Fibroblast of the aortic adventitia (primary cell): ENCODE data around the gene HSD17B1. TPM values are rescaled to one million over a fixed set of nuclear protein-coding genes. Genes with fewer than 3 reads are reported as not detected.

Source experiments
- DNase-seq: peaks from one replicate; pipeline ENCODE4 v3.0.0-alpha.2; 2010; ENCODE audit warnings: low read depth
- H3K4me3 ChIP-seq: 2 replicates; pipeline ENCODE4 v1.5.1; 2011; ENCODE audit warnings: low read depth, mild to moderate bottlenecking, control low read depth, low read length, moderate library complexity
- total RNA-seq: library from RNA; depleted of rRNA; stranded (reverse); fragments of >200 nt; gene quantifications from 2 replicates; pipeline ENCODE4 v1.2.3, GENCODE V29; 2012; ENCODE audit warnings: low replicate concordance
- TF ChIP-seq, protein P1 (sequence below): IDR thresholded peaks from 2 replicates; pipeline ENCODE4 v1.5.1; 2011; ENCODE audit warnings: mild to moderate bottlenecking, low read length, control low read depth, inconsistent platforms; ENCODE audit not compliant: insufficient read depth

Gene HSD17B1
- total RNA-seq, 1 donor = 0.99 TPM

DNA sequence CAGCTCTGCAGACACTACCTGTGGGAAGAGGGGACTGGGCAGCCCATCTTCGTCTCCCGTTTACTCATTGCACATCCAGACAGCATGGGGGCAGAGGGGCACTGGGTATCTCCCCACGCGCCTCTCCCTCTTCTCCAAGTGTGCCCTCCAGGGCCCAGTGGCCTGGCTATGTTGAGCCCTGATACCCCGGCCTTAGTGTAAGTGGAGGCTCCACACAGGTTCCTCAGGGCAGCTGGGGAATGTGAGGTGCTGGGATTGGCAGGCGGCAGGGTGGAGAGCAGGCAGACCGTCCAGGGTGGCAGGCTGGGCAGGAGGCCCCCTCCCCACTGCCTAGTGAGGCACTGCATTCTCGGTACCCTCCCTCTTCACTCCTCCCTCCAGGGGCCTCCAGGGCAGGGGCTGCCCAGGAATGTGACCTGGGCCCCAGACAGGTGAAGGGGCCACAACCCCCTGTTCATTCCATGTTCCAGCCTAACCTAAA is 29.9 kb upstream of the HSD17B1 start:
- TF ChIP-seq, protein P1, sequence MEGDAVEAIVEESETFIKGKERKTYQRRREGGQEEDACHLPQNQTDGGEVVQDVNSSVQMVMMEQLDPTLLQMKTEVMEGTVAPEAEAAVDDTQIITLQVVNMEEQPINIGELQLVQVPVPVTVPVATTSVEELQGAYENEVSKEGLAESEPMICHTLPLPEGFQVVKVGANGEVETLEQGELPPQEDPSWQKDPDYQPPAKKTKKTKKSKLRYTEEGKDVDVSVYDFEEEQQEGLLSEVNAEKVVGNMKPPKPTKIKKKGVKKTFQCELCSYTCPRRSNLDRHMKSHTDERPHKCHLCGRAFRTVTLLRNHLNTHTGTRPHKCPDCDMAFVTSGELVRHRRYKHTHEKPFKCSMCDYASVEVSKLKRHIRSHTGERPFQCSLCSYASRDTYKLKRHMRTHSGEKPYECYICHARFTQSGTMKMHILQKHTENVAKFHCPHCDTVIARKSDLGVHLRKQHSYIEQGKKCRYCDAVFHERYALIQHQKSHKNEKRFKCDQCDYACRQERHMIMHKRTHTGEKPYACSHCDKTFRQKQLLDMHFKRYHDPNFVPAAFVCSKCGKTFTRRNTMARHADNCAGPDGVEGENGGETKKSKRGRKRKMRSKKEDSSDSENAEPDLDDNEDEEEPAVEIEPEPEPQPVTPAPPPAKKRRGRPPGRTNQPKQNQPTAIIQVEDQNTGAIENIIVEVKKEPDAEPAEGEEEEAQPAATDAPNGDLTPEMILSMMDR = no peak
- no peak for DNase-seq
- H3K4me3 ChIP-seq = no peak overlapping the region

DNA sequence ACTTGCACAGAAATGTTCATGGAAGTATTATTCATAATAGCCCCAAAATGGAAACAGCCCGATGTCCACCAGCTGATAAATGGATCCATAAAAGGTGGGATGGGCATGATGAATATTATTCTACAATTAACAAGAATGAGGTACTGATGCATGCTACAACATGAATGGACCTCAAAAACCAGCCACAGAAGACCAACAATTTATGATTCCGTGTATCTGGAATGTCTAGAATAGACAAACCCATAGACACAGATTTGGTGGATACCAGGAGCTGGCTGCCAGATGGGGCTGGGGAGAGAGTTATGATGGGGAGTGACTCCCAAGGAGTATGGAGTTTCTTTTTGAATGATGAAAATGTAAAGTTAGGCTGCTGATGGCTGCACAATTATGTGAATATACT is 27.5 kb upstream of the HSD17B1 start:
- no peak overlapping the region for H3K4me3 ChIP-seq
- peak; percentile 66 for DNase-seq
- TF ChIP-seq, protein P1 = no peak

DNA sequence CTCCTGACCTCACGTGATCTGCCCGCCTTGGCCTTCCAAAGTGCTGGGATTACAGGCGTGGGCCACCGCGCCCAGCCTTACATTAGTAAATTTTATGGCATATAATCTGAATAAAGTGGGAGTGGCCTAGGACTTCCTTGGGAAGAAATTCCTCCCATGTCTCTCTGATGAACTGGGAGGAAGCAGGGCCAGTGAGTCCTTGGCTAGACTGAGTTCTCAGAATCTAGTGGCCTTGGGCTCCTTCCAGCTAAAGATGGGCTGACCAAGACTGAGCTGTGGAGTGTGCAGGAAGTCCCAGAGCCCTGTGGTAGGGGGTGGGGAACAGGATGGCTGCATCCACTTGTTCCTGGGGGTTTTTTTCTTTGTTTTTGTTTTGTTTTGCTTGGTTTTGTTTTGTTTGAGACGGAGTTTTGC is 26.7 kb upstream of the HSD17B1 start:
- DNase-seq = peak; percentile 45
- TF ChIP-seq, protein P1 = no peak
- H3K4me3 ChIP-seq = no peak overlapping the region

DNA sequence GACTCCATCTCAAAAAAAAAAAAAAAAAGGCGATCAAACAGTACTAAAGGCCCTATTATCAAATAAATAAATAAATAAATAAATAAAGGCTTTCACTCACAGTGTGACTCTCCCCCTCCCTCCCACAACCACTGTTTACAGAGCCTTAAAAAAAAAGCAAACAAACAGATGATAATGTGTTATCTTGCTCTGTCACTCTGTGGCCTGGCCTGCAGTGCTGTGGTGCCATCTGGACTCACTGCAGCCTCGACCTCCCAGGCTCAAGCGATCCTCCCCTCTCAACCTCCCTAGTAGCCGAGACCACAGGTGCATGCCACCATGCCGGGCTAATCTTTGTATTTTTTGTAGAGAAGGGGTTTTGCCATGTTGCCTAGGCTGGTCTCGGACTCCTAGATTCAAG is 24.8 kb upstream of the HSD17B1 start:
- DNase-seq = no peak
- TF ChIP-seq, protein P1 = no peak
- H3K4me3 ChIP-seq = no peak overlapping the region

DNA sequence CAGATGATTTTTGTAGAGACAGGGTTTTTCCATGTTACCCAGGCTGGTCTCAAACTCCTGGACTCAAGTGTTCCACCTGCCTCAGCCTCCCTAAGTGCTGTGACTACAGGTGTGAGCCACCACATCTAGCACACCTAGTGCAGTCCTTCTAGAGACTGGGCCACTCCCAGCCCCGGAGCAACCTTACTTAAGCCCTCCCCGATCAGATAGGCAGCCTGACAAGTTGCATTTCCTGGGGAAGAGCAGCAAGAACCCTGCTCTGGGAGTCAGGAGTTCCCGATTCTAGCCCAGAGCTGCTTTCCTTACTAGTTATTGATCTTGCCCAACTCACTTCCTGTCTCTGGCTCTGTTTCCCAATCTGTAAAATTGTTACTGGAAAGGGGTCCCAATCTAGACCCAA is 23.7 kb upstream of the HSD17B1 start:
- no peak overlapping the region for H3K4me3 ChIP-seq
- TF ChIP-seq, protein P1 = no peak
- DNase-seq = no peak

DNA sequence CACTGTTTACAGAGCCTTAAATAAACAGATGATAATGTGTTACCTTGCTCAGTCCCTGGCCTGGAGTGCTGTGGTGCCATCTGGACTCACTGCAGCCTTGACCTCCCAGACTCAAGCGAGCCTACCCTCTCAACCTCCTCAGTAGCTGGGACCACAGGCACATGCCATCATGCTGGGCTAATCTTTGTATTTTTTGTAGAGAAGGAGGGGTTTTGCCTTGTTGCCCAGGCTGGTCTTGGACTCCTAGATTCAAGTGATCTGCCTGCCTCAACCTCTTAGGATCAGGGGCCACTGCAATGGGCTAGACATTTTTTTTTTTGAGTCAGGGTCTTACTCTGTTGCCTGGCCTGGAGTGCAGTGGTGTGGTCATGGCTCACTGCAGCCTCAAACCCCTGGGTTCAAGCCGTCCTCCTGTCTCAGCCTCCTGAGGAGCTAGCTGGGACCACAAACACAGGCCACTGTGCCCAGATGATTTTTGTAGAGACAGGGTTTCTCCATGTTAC is 21.7 kb upstream of the HSD17B1 start:
- no peak for DNase-seq
- TF ChIP-seq, protein P1 = no peak
- no peak overlapping the region for H3K4me3 ChIP-seq
